DOHH2 (cell line): ENCODE data around the gene MAB21L1.

Experiments
- H3F3A ChIP-seq: fragments of 200-600 bp; sonication (generic), shearing (Covaris generic); 2 replicates; pipeline ENCODE4 v1.6.0; 2016; ENCODE audit warnings: antibody characterized with exemption, mild to moderate bottlenecking; ENCODE audit not compliant: control insufficient read depth, insufficient read depth
- H3K27ac ChIP-seq: fragments of 200-600 bp; sonication (generic); 2 replicates; pipeline ENCODE4 v1.5.1; 2014; ENCODE audit warnings: low read depth, mild to moderate bottlenecking, low read length, moderate library complexity
- H3K27me3 ChIP-seq: fragments of 200-600 bp; sonication (generic); 2 replicates; pipeline ENCODE4 v1.6.1; 2014; ENCODE audit warnings: mild to moderate bottlenecking, low read length, mixed read lengths; ENCODE audit not compliant: control insufficient read depth
- H3K36me3 ChIP-seq: fragments of 200-600 bp; sonication (generic); 2 replicates; pipeline ENCODE4 v1.6.1; 2014; ENCODE audit warnings: mild to moderate bottlenecking, low read length, moderate library complexity, mixed read lengths; ENCODE audit not compliant: control insufficient read depth
- H3K4me1 ChIP-seq: fragments of 200-600 bp; sonication (generic); 2 replicates; pipeline ENCODE4 v1.6.1; 2014; ENCODE audit warnings: mild to moderate bottlenecking, low read length, mixed read lengths; ENCODE audit not compliant: control insufficient read depth
- H3K4me2 ChIP-seq: fragments of 200-600 bp; sonication (generic); 2 replicates; pipeline ENCODE4 v1.6.0; 2014; ENCODE audit warnings: mild to moderate bottlenecking, low read length, moderate library complexity
- H3K4me3 ChIP-seq: fragments of 200-600 bp; sonication (generic); 2 replicates; pipeline ENCODE4 v1.5.1; 2014; ENCODE audit warnings: mild to moderate bottlenecking, low read length, mixed read lengths
- H3K79me2 ChIP-seq: fragments of 200-600 bp; sonication (generic); 2 replicates; pipeline ENCODE4 v1.6.1; 2014; ENCODE audit warnings: mild to moderate bottlenecking, low read length, mixed read lengths; ENCODE audit not compliant: control insufficient read depth
- H3K9me2 ChIP-seq: fragments of 200-600 bp; sonication (generic); replicated peaks from 2 replicates; pipeline ENCODE4 v1.6.1; 2014; ENCODE audit warnings: mild to moderate bottlenecking, low read length, mixed read lengths; ENCODE audit not compliant: control insufficient read depth
- H3K9me3 ChIP-seq: fragments of 200-600 bp; sonication (generic); 2 replicates; pipeline ENCODE4 v1.6.1; 2014; ENCODE audit warnings: antibody characterized with exemption, low read length, mixed read lengths; ENCODE audit not compliant: control insufficient read depth, insufficient read depth
- H4K20me1 ChIP-seq: fragments of 200-600 bp; sonication (generic); 2 replicates; pipeline ENCODE4 v1.6.0; 2014; ENCODE audit warnings: low read depth, mild to moderate bottlenecking, antibody characterized with exemption, low read length, moderate library complexity; ENCODE audit not compliant: control insufficient read depth, insufficient read depth
- CTCF ChIP-seq: fragments of 200-600 bp; sonication (generic); IDR thresholded peaks from one replicate; pipeline ENCODE4 v1.5.1; 2014; ENCODE audit warnings: antibody characterized with exemption, mild to moderate bottlenecking, low read depth, low read length; ENCODE audit not compliant: poor library complexity, severe bottlenecking
- EZH2phosphoT487 ChIP-seq: fragments of 200-600 bp; sonication (generic); IDR thresholded peaks from 2 replicates; pipeline ENCODE4 v1.6.1; 2017; ENCODE audit warnings: borderline replicate concordance, mild to moderate bottlenecking, antibody characterized with exemption, low read length, moderate library complexity, mixed read lengths

Gene MAB21L1

GRCh38 chr13:35471706-35472322, 4.7 kb downstream of the MAB21L1 start:
- no peaks in the 10 kb centered on the region for H3K27me3 ChIP-seq
- H3K36me3 ChIP-seq = peaks cover 55% of the 10 kb centered on the region
- H3K79me2 ChIP-seq = peaks cover 38% of the 10 kb centered on the region
- no peak overlapping the region for H3K4me2 ChIP-seq
- no peaks in the 10 kb centered on the region for H3K9me2 ChIP-seq
- H4K20me1 ChIP-seq = no peaks in the 10 kb centered on the region
- H3F3A ChIP-seq = peaks cover 43% of the 10 kb centered on the region
- TF ChIP-seq CTCF (no peak), EZH2phosphoT487 (no peak)
- H3K27ac ChIP-seq = no peak overlapping the region
- H3K4me1 ChIP-seq = peaks cover 31% of the 10 kb centered on the region
- no peak overlapping the region for H3K4me3 ChIP-seq
- peaks cover 47% of the 10 kb centered on the region for H3K9me3 ChIP-seq

GRCh38 chr13:35470671-35471661, 5.5 kb downstream of the MAB21L1 start:
- peaks cover 47% of the 10 kb centered on the region for H3K9me3 ChIP-seq
- TF ChIP-seq CTCF = no peak
- TF ChIP-seq EZH2phosphoT487 = no peak
- H3K9me2 ChIP-seq = no peaks in the 10 kb centered on the region
- peaks cover 26% of the 10 kb centered on the region for H3K4me1 ChIP-seq
- no peaks in the 10 kb centered on the region for H3K27me3 ChIP-seq
- H3K36me3 ChIP-seq = peaks cover 48% of the 10 kb centered on the region
- peaks cover 29% of the 10 kb centered on the region for H3K79me2 ChIP-seq
- H3K27ac ChIP-seq = no peak overlapping the region
- no peaks in the 10 kb centered on the region for H4K20me1 ChIP-seq
- peaks cover 37% of the 10 kb centered on the region for H3F3A ChIP-seq
- H3K4me3 ChIP-seq = no peak overlapping the region
- H3K4me2 ChIP-seq = no peak overlapping the region

- no peak for TF ChIP-seq CTCF
- no peak for TF ChIP-seq EZH2phosphoT487
- Histone ChIP-seq H3K4me3 (no peak overlapping the region), H3K36me3 (peaks cover 38% of the 10 kb centered on the region), H3K9me3 (peaks cover 37% of the 10 kb centered on the region), H3K79me2 (peaks cover 19% of the 10 kb centered on the region), H3K27me3 (no peaks in the 10 kb centered on the region), H3K4me2 (no peak overlapping the region), H3K4me1 (peaks cover 16% of the 10 kb centered on the region), H4K20me1 (no peaks in the 10 kb centered on the region), H3K9me2 (no peaks in the 10 kb centered on the region), H3F3A (peaks cover 36% of the 10 kb centered on the region), H3K27ac (no peak overlapping the region)
Observed at GRCh38 chr13:35469806-35470525, 6.5 kb downstream of the MAB21L1 start.
